Rectal smooth muscle tissue (tissue), 1 donor: Measurements from ENCODE around the gene DDIT4.
"Not testable (repeated sequence)": the region's sequence is repeated elsewhere in the genome, so short reads cannot be mapped to it uniquely, and the experiment has no call there.

ENCODE experiments used
- H3K27ac ChIP-seq: one replicate; pipeline ENCODE4 v1.7.0; 2013; ENCODE audit warnings: low read depth, low read length, inconsistent platforms
- H3K27me3 ChIP-seq: one replicate; pipeline ENCODE4 v1.7.0; 2013; ENCODE audit warnings: low read length; ENCODE audit not compliant: control insufficient read depth, insufficient read depth
- H3K36me3 ChIP-seq: one replicate; pipeline ENCODE4 v1.7.0; 2013; ENCODE audit warnings: low read length; ENCODE audit not compliant: control insufficient read depth, insufficient read depth
- H3K4me1 ChIP-seq: one replicate; pipeline ENCODE4 v1.7.0; 2013; ENCODE audit warnings: low read length; ENCODE audit not compliant: control insufficient read depth, insufficient read depth
- H3K4me3 ChIP-seq: one replicate; pipeline ENCODE4 v1.7.0; 2013; ENCODE audit warnings: low read length
- H3K9ac ChIP-seq: one replicate; pipeline ENCODE4 v1.7.0; 2013; ENCODE audit warnings: low read length

The DDIT4 gene

DNA sequence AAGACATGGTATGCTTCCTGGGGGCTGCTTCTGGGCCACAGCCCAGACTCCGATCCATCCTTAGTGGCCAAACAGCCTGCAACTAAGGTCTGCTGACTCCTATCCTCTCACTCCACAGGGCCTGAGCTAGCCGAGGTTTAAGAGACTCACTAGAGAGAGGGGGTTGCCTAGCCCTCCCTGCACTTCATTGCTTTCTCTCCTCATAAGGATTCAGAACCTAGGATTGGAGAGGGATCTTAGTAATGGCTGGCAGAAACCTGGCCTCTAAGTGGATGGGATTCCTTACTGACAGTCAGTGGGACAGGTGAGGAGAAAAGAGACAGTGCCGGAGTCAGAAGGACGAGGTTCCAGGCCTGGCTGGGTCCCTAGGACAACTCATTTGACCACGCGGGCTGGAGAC, 8.2 kb upstream of the DDIT4 start:
- no peak overlapping the region for H3K9ac ChIP-seq
- H3K36me3 ChIP-seq, result no peaks in the 10 kb centered on the region
- no peaks in the 10 kb centered on the region for H3K27me3 ChIP-seq
- no peak overlapping the region for H3K4me3 ChIP-seq
- H3K27ac ChIP-seq, result no peak overlapping the region
- peaks cover under 1% of the 10 kb centered on the region for H3K4me1 ChIP-seq

DNA sequence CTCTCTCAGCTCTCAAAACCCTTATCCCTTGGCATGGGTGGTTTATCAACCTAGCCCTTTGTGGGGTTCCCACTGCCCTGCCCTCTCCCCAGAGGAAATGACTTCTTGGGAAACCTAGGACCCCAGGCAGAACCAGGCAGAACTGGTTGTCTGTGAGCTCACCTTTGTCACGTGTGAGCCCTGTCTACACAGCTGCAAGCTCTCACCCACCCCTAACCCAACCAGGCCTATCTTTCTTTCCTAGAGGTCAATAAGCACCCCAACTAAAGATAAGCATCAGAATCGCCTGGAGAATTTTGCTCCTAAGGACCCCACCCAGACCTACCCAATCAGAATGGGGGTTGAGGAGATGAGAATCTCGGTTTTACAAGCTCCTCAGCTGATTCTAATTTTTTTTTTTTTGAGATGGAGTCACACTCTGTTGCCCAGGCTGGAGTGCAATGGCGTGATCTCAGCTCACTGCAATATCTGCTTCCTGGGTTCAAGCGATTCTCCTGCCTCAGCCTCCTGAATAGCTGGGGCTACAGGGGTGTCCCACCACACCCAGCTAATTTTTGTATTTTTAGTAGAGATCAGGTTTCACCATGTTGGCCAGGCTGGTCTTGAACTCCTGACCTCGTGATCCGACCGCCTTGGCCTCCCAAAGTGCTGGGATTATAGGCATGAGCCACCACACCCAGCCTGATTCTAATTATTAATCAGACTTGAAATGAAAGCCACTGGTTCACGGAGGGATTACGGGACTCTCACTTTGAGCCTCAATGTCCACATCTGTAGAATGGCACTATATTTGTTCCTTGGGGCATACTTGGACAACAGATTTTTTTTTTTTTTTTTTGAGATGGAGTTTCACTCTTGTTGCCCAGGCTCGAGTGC, 7.5 kb upstream of the DDIT4 start:
- Histone ChIP-seq H3K36me3 (no peaks in the 10 kb centered on the region), H3K4me1 (no peaks in the 10 kb centered on the region), H3K4me3 (no peak overlapping the region), H3K27me3 (no peaks in the 10 kb centered on the region), H3K9ac (no peak overlapping the region), H3K27ac (no peak overlapping the region)

DNA sequence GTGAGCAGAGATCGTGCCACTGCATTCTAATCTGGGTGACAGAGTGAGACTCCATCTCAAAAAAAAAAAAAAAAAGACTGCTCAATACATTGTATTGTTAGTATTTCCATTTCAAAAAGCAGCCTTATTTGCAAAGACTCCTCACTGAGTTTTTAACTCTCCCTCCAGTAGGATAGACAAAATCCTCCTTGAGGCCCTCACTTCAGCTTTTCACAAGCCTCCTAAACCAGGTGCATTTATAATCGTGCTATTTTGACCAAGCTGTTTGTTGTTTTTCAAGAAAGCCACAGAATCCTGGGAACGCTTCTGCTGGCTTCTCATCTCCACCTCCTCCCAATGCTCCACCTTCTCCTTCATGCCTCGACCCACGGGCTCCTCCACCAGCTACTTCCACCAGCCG, 6.3 kb upstream of the DDIT4 start:
- H3K4me1 ChIP-seq, result peaks cover under 1% of the 10 kb centered on the region
- no peaks in the 10 kb centered on the region for H3K27me3 ChIP-seq
- H3K27ac ChIP-seq, result no peak overlapping the region
- H3K4me3 ChIP-seq, result no peak overlapping the region
- no peaks in the 10 kb centered on the region for H3K36me3 ChIP-seq
- no peak overlapping the region for H3K9ac ChIP-seq

DNA sequence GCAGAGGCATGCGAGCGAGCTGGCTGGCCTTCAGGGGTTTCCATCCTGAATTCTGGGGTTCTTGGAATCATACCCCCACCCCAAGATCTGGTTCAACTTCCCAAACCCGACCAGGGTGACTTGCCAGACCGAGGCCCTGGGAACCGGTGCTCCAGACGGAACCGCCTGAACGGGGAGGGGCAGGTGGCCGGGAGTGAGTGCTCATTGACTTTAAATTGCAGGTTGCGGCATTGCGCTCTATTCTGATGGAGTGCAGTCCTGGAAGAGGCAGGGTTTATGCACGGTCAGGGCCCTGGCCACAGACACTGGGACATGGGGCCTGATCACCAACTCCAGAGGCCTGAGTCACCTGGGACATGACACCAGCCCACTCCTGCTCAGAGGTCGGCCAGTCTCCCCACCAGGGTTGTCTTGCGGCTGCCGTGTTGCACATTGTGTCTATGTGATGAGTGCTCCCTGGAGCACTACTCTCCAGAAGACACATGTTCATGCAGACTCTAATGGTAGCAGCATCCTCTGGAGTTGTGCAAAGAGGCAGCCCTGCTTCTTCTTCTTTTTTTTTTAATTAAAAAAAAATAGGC, 5.8 kb upstream of the DDIT4 start:
- H3K27ac ChIP-seq, result no peak overlapping the region
- peaks cover 5% of the 10 kb centered on the region for H3K4me1 ChIP-seq
- H3K9ac ChIP-seq, result no peak overlapping the region
- no peak overlapping the region for H3K4me3 ChIP-seq
- no peaks in the 10 kb centered on the region for H3K36me3 ChIP-seq
- H3K27me3 ChIP-seq, result no peaks in the 10 kb centered on the region

DNA sequence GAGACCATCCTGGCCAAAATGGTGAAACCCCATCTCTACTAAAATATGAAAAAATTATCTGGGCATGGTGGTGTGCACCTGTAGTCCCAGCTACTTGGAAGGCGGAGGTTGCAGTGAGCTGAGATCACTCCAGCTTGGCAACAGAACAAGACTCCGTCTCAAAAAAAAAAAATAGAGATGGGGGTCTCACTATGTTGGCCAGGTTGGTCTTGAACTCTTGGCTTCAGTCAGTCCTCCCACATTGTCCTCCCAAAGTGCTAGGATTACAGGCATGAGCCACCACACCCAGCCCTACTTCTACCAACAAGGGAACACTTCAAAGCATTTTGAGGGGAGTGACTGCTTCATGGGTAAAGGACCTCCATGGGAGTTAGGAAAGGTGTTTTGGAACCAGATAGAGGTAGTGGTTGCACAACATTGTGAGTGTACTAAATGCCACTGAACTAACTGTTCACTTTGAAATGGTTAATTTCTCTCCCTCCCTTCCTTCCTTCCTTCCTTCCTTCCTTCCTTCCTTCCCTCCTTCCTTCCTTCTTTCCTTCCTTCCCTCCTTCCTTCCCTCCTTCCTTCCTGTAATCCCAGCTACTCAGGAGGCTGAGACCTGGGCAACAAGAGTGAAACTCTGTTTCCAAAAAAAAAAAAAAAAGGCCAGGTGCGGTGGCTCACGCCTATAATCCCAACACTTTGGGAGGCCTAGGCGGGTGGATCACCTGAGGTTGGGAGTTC, 5.1 kb upstream of the DDIT4 start:
- H3K9ac ChIP-seq, H3K36me3 ChIP-seq, H3K4me1 ChIP-seq, H3K27me3 ChIP-seq, H3K27ac ChIP-seq, H3K4me3 ChIP-seq: not testable (repeated sequence)

DNA sequence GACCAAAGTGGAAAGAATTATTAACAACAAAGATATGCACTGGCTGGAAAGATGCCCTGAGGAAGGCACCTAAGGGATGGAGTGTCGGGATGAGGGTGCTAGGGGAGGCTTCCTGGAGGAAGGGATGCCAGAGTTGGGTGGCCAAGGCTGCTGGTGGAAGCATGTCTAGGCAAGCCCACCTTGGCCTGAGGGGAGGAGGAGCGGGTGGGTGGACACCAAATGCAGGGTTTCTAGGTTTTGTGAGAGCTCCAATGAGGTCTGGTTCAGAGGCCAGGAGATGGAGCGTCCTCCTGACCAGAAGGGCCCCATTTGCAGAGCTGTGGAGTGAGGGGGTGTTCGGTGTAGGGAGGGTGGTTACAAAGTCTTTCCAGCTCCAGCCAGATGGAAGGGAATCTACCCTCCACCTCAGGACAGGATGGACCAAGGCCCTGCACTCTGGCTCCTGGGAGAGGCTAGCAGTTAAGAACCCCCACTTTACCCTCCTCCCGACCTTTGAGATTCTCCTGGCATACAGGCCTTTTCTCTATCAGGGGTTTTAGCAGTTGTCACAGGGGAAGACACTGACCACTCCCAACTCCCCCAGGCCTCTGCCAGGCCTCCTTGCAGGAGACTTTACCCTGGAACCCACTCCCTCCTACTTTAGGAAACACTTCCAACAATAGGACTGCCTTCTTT, 3.0 kb upstream of the DDIT4 start:
- H3K27me3 ChIP-seq, result no peaks in the 10 kb centered on the region
- H3K9ac ChIP-seq, result no peak overlapping the region
- H3K27ac ChIP-seq, result no peak overlapping the region
- H3K4me3 ChIP-seq, result no peak overlapping the region
- H3K36me3 ChIP-seq, result no peaks in the 10 kb centered on the region
- H3K4me1 ChIP-seq, result peaks cover 7% of the 10 kb centered on the region

DNA sequence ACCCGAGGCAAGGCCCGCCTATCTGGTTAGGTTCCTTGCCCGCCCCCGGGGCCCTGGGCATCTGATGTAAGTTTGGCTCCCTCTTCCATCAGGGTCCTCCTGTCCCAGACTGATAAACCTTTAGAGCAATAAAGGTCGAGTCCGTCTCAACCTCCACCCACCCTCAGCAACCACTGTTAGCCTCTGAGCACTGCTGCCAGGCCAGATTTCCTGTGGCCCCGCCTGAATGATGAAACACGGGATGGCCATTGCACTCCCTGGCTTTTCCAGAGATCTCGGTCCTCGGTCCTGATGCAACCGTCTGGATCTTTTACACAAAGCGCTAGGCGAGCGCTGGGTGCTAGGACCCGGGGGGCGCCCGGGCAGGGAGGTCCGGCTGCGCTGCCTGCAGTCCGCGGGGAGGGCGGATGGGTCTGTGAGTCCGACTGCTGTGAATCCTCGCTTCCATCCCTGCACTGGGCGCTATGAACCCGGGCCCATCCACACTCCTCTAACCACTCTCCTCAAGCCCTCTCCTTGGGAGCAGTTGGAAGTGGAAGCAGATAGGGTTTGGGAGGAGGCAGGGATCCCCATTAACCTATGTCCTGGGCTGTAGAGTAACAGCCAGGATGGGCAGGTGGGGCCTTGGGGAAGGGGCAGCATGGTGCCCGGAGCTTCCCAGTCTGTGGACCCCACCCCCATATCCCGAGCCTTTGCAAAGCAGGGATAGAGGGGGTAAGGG, 875 bp upstream of the DDIT4 start:
- Histone ChIP-seq H3K36me3 (no peaks in the 10 kb centered on the region), H3K4me3 (peak overlapping the region; percentile 94), H3K27me3 (no peaks in the 10 kb centered on the region), H3K9ac (peak overlapping the region; percentile 99), H3K4me1 (peaks cover 7% of the 10 kb centered on the region), H3K27ac (peak overlapping the region; percentile 99)

DNA sequence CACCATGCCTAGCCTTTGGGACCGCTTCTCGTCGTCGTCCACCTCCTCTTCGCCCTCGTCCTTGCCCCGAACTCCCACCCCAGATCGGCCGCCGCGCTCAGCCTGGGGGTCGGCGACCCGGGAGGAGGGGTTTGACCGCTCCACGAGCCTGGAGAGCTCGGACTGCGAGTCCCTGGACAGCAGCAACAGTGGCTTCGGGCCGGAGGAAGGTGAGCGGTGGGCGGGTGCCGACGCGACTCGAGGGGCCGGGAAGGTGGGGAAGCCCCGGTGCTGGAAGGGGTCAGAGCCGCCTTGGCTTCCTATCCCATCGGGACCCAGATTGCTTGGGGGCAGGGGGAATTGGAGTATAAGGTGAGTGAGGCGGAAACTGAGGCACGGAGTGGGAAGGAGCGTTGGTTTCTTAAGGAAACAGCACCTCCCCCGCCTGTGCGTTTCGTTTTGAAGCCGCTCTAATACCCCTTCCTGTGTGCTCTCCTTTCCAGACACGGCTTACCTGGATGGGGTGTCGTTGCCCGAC, 547 bp downstream of the DDIT4 start:
- Histone ChIP-seq H3K9ac (peak overlapping the region; percentile 77), H3K4me3 (peak overlapping the region; percentile 82), H3K36me3 (no peaks in the 10 kb centered on the region), H3K27me3 (no peaks in the 10 kb centered on the region), H3K4me1 (peaks cover 7% of the 10 kb centered on the region), H3K27ac (peak overlapping the region; percentile 77)

DNA sequence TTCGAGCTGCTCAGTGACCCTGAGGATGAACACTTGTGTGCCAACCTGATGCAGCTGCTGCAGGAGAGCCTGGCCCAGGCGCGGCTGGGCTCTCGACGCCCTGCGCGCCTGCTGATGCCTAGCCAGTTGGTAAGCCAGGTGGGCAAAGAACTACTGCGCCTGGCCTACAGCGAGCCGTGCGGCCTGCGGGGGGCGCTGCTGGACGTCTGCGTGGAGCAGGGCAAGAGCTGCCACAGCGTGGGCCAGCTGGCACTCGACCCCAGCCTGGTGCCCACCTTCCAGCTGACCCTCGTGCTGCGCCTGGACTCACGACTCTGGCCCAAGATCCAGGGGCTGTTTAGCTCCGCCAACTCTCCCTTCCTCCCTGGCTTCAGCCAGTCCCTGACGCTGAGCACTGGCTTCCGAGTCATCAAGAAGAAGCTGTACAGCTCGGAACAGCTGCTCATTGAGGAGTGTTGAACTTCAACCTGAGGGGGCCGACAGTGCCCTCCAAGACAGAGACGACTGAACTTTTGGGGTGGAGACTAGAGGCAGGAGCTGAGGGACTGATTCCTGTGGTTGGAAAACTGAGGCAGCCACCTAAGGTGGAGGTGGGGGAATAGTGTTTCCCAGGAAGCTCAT, 1.1 kb downstream of the DDIT4 start:
- Histone ChIP-seq H3K9ac (peak overlapping the region; percentile 77), H3K4me1 (peaks cover 7% of the 10 kb centered on the region), H3K4me3 (peak overlapping the region; percentile 82), H3K27ac (peak overlapping the region; percentile 77), H3K27me3 (no peaks in the 10 kb centered on the region), H3K36me3 (no peaks in the 10 kb centered on the region)

DNA sequence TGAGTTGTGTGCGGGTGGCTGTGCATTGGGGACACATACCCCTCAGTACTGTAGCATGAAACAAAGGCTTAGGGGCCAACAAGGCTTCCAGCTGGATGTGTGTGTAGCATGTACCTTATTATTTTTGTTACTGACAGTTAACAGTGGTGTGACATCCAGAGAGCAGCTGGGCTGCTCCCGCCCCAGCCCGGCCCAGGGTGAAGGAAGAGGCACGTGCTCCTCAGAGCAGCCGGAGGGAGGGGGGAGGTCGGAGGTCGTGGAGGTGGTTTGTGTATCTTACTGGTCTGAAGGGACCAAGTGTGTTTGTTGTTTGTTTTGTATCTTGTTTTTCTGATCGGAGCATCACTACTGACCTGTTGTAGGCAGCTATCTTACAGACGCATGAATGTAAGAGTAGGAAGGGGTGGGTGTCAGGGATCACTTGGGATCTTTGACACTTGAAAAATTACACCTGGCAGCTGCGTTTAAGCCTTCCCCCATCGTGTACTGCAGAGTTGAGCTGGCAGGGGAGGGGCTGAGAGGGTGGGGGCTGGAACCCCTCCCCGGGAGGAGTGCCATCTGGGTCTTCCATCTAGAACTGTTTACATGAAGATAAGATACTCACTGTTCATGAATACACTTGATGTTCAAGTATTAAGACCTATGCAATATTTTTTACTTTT, 1.8 kb downstream of the DDIT4 start:
- Histone ChIP-seq H3K4me3 (peak overlapping the region; percentile 82), H3K36me3 (no peaks in the 10 kb centered on the region), H3K9ac (peak overlapping the region; percentile 77), H3K4me1 (peaks cover 7% of the 10 kb centered on the region), H3K27me3 (no peaks in the 10 kb centered on the region), H3K27ac (peak overlapping the region; percentile 77)

DNA sequence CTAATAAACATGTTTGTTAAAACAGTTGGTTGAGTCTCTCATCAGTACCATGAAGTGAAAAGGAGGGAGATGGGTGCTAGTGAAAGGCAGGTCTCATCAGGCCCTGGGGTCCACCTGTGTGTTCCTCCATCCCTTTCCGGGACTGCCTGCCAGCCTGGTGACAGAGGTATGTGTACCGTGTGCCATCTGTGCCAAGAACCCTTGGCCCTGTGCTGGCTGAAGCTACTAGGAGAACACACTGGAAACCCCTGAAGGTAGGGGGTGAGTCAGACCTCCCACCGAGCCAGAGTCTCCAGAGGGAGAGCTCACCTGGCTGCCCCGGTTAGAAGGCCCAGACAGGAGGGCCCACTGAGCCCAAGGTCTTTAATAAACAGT, 2.3 kb downstream of the DDIT4 start:
- no peak overlapping the region for H3K9ac ChIP-seq
- H3K4me1 ChIP-seq, result peaks cover 7% of the 10 kb centered on the region
- no peaks in the 10 kb centered on the region for H3K27me3 ChIP-seq

More for the DNA sequence above, 2.3 kb downstream of the DDIT4 start:
- H3K36me3 ChIP-seq, result no peaks in the 10 kb centered on the region
- H3K4me3 ChIP-seq, result peak overlapping the region; percentile 82
- H3K27ac ChIP-seq, result no peak overlapping the region
